Epithelial cell of prostate (primary cell): Measurements from ENCODE around the gene FAM107A.

ENCODE experiments used
- DNase-seq: peaks from one replicate; pipeline ENCODE4 v3.0.0-alpha.2; 2011; ENCODE audit warnings: low read depth, low spot score
- H3K27ac ChIP-seq: fragments of 450-650 bp; 2 replicates; pipeline ENCODE4 v1.5.1; 2017; ENCODE audit warnings: mild to moderate bottlenecking

The FAM107A gene

GRCh38 chr3:58521917-58522631, 55.1 kb downstream of the FAM107A start:
- no peak for DNase-seq
- H3K27ac ChIP-seq, result no peak overlapping the region

GRCh38 chr3:58521336-58521670, 55.9 kb downstream of the FAM107A start:
- H3K27ac ChIP-seq, result no peak overlapping the region
- DNase-seq, result no peak

DNA sequence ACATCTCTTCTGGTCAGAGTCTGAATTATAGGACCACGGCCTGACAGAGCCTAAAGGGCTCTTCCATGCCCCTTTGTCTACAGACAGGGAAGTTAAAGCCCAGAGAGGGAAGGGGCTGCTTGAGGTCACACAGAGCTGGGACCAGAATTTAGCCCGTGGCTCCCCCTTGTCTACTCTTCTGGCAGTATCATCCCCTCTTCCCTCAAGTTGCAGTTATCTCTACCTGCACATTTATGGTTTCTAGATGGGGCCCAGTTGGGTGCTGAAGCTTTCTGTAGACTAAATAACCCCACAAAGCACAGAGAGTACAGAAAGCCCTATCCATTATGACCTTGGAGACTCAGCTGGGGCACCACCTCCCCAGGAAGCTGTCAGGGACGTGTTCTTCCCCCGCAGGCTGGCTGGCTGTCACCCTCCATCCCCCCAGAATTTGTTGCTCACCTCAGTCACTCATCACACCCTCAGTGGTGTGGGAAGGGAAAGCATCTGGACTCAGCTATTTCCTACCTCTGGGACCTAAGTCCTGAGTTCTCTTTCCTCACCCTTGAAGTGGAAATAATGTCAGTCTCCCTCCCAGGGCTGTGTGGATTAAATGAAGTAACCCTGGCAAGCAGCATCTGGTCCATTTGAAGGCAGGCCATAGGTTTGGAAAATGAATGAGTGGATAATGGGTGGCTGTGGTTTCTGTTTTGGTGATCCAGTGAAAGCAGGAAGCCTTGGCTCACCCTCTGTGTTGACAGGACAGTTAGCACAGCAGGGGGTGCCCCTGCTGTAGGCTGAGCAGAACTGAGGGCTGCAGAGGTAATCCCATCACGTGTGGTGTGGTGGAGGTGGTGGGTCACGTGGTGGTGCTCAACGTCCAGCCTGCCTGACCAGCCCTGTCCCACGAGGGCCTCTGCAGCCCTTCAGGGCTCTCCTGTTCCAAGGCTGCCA, 56.5 kb downstream of the FAM107A start:
- no peak for DNase-seq
- H3K27ac ChIP-seq, result no peak overlapping the region

- DNase-seq, result no peak
- H3K27ac ChIP-seq, result no peak overlapping the region
Observed at GRCh38 chr3:58519668-58520402, 57.4 kb downstream of the FAM107A start.

DNA sequence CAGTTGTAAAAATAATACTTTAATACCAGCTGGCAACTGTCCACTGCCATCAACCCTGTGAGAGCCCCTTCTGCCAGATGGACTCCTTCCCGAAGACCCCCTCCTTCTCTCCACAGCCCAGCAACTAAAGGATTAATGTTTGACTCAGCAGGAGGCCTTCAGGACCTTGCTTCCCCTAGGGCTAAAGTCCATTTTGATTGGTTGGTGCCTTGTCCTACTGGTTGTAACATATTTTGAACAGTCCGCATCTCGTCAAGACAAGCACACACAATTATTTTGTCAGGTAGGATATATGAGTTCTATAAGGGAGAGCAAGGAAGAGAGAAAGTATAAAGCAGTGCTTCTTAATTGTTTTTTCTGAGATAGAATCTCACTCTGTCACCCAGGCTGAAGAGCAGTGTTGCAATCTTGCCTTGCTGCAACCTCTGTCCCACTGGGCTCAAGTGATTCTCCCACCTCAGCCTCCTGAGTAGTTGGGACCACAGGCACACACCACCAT, 58.9 kb downstream of the FAM107A start:
- H3K27ac ChIP-seq, result no peak overlapping the region
- no peak for DNase-seq

GRCh38 chr3:58514405-58514804, 62.8 kb downstream of the FAM107A start:
- DNase-seq, result no peak
- no peak overlapping the region for H3K27ac ChIP-seq
